ENCODE data around the gene HMX1.

DNA sequence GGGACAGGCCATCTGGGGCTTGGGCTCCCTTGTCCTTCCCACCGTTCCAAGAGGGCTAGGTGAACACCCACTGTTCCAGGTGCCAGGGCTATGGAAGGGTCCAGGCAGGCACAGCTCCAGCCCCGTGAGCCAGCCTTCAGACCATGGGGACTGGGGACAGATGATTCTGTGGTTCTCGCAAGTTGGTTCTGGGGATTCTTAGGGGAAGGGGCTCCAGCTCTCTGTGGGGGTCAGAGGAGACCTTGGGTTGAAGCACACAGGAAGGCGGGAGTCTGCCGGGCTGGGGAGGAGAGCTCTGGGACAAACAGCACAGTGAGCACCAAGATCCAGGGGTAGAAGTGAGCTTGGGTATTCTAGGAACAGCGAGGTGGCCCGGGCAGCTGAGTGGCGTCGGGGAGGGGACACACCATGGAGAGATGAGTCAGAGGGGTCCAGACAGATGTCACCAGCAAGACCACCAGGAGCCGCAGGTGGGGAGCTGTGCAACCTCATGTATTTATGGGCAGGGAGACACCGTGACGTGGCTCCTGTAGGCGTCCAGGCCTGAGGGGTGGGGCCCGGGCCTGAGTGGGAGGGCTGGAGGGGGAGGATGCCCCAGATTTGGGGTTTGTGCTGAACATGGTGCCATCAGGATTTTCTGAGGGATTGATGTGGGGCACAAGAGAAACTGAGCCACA, 48.8 kb upstream of the HMX1 start:
- TF ChIP-seq, protein P1, sequence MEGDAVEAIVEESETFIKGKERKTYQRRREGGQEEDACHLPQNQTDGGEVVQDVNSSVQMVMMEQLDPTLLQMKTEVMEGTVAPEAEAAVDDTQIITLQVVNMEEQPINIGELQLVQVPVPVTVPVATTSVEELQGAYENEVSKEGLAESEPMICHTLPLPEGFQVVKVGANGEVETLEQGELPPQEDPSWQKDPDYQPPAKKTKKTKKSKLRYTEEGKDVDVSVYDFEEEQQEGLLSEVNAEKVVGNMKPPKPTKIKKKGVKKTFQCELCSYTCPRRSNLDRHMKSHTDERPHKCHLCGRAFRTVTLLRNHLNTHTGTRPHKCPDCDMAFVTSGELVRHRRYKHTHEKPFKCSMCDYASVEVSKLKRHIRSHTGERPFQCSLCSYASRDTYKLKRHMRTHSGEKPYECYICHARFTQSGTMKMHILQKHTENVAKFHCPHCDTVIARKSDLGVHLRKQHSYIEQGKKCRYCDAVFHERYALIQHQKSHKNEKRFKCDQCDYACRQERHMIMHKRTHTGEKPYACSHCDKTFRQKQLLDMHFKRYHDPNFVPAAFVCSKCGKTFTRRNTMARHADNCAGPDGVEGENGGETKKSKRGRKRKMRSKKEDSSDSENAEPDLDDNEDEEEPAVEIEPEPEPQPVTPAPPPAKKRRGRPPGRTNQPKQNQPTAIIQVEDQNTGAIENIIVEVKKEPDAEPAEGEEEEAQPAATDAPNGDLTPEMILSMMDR (IDR thresholded peaks at IDR 0.05): no peak
- TF ChIP-seq POLR2A (IDR thresholded peaks at IDR 0.05): no peak
